PC-9 (cell line): Measurements from ENCODE around the gene ZNF438.

Source experiments
- EZH2 ChIP-seq: fragments of 200-600 bp; sonication (generic); IDR thresholded peaks from 2 replicates; pipeline ENCODE4 v1.8.0; 2017; ENCODE audit warnings: antibody characterized with exemption, low read depth
- TF ChIP-seq, protein P1 (sequence below): fragments of 200-600 bp; sonication (generic); conservative IDR thresholded peaks from 2 replicates; pipeline ENCODE4 v1.6.1; 2017; ENCODE audit warnings: mixed run types, antibody characterized with exemption, mild to moderate bottlenecking, moderate library complexity

DNA sequence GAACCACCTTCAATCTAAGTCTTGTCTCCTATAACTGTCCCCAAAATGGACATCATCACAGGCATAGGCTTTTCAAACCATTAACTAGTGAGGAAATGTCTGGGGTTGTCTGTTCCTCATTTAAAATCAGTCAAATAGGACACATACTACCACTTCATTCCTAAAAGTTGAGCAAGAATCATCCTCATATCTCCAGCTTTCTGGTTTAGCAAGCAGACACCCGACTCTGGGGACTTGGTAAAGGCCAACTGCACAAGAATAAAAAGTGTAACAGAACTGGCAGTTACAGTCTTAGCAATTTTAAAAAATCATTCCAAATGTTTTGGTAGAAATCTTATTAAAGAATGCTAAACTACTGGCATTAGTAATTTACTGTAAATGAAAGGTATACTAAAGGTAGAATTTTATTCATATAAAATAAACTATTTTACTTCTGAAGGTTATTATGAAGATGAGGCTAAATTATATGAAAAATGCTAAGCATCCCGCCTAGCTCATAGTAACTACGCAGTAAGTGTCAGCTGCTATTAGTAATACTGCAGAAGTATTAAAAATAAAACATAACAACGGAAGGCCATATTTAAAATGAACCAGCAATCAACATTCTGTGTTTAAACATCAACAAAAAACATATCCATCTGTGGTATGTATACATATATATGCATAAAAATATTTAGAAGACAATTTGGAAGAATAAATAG, 60.8 kb downstream of the ZNF438 start:
- TF ChIP-seq, protein P1, sequence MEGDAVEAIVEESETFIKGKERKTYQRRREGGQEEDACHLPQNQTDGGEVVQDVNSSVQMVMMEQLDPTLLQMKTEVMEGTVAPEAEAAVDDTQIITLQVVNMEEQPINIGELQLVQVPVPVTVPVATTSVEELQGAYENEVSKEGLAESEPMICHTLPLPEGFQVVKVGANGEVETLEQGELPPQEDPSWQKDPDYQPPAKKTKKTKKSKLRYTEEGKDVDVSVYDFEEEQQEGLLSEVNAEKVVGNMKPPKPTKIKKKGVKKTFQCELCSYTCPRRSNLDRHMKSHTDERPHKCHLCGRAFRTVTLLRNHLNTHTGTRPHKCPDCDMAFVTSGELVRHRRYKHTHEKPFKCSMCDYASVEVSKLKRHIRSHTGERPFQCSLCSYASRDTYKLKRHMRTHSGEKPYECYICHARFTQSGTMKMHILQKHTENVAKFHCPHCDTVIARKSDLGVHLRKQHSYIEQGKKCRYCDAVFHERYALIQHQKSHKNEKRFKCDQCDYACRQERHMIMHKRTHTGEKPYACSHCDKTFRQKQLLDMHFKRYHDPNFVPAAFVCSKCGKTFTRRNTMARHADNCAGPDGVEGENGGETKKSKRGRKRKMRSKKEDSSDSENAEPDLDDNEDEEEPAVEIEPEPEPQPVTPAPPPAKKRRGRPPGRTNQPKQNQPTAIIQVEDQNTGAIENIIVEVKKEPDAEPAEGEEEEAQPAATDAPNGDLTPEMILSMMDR = no peak
- no peak for TF ChIP-seq EZH2
